Femur (tissue), 1 donor: ENCODE results near the gene EEPD1.
"Not testable (repeated sequence)": the region's sequence is repeated elsewhere in the genome, so short reads cannot be mapped to it uniquely, and the experiment has no call there.

Source experiments
- DNase-seq: peaks from one replicate; pipeline ENCODE4 v3.0.0-alpha.2; 2017

EEPD1 gene

GRCh38 chr7:36152756-36153570 is at the start of gene EEPD1:
Gene EEPD1 (plus strand): TSS chr7:36153254. CDS start chr7:36154325, 1,071 bp downstream.
- DNase-seq, result peak; percentile 100

- DNase-seq, result no peak
Measured at GRCh38 chr7:36103837-36104561, 49.1 kb upstream of the EEPD1 start.

- not testable (repeated sequence) for DNase-seq
Measured at GRCh38 chr7:36106972-36107908, 45.8 kb upstream of the EEPD1 start.

- no peak for DNase-seq
Measured at GRCh38 chr7:36107926-36108631, 45.0 kb upstream of the EEPD1 start.

- no peak for DNase-seq
Measured at GRCh38 chr7:36109013-36109627, 43.9 kb upstream of the EEPD1 start.

GRCh38 chr7:36110584-36110983 is 42.5 kb upstream of the EEPD1 start:
- no peak for DNase-seq

GRCh38 chr7:36112969-36113368 is 40.1 kb upstream of the EEPD1 start:
- no peak for DNase-seq

GRCh38 chr7:36114355-36114754 is 38.7 kb upstream of the EEPD1 start:
- DNase-seq, result no peak

- peak; percentile 64 for DNase-seq
Measured at GRCh38 chr7:36115448-36116321, 37.4 kb upstream of the EEPD1 start.

- DNase-seq, result no peak
Measured at GRCh38 chr7:36116347-36117202, 36.5 kb upstream of the EEPD1 start.

GRCh38 chr7:36117203-36117840 is 35.7 kb upstream of the EEPD1 start:
- DNase-seq, result no peak

GRCh38 chr7:36118344-36118743 is 34.7 kb upstream of the EEPD1 start:
- DNase-seq, result no peak

- peak; percentile 52 for DNase-seq
Measured at GRCh38 chr7:36119005-36119706, 33.9 kb upstream of the EEPD1 start.

GRCh38 chr7:36119983-36120646 is 32.9 kb upstream of the EEPD1 start:
- not testable (repeated sequence) for DNase-seq

GRCh38 chr7:36125630-36126029 is 27.4 kb upstream of the EEPD1 start:
- not testable (repeated sequence) for DNase-seq

- DNase-seq, result no peak
Measured at GRCh38 chr7:36127075-36127740, 25.8 kb upstream of the EEPD1 start.

- peak; percentile 77 for DNase-seq
Measured at GRCh38 chr7:36128448-36129047, 24.5 kb upstream of the EEPD1 start.
